Caco-2 (cell line): Measurements from ENCODE around the gene TTLL11. TPM values are rescaled to one million over a fixed set of nuclear protein-coding genes. Genes with fewer than 3 reads are reported as not detected.

ENCODE experiments used
- BruUV-seq: library from RNA; stranded (reverse); fragments of 400-500 nt; replicated peaks from 2 replicates; lab custom pipeline; 2021; lab: Mats Ljungman, UMichigan
- CTCF ChIA-PET: fragments of 300-600 bp; sonication (Branson Sonifier 250); formaldehyde crosslinking; loops from one replicate; lab custom pipeline; 2022; ENCODE audit warnings: antibody characterized with exemption; lab: Charles Lee
- POLR2A ChIA-PET: fragments of 300-600 bp; sonication (Branson Sonifier 250); formaldehyde crosslinking; loops from one replicate; lab custom pipeline; 2022; ENCODE audit warnings: antibody characterized with exemption; lab: Charles Lee
- DNase-seq, 2 experiments: peaks; one replicate each; pipeline versions ENCODE4 v3.0.0 to v3.0.0-alpha.2; 2020 to 2022
- H3K27me3 ChIP-seq: replicated peaks from 2 replicates; pipeline ENCODE4 v1.6.0; 2011; ENCODE audit warnings: low read length; ENCODE audit not compliant: control insufficient read depth, insufficient read depth
- H3K36me3 ChIP-seq: 2 replicates; pipeline ENCODE4 v1.5.1; 2011; ENCODE audit warnings: low read length; ENCODE audit not compliant: control insufficient read depth, insufficient read depth
- H3K4me1 ChIP-seq: fragments of 250-450 bp; sonication (Bioruptor Pico); 2 replicates; pipeline ENCODE4 v1.5.1; 2020; ENCODE audit warnings: mild to moderate bottlenecking
- H3K4me3 ChIP-seq: 2 replicates; pipeline ENCODE4 v1.5.1; 2011; ENCODE audit warnings: low read depth, mild to moderate bottlenecking, control low read depth, low read length
- H3K9me3 ChIP-seq: fragments of 250-450 bp; sonication (Bioruptor Pico); 2 replicates; pipeline ENCODE4 v1.5.1; 2020; ENCODE audit warnings: mild to moderate bottlenecking, moderate library complexity
- H3K27ac Mint-ChIP-seq: one replicate; pipeline ENCODE4 v1.8.0; 2022; ENCODE audit warnings: mixed read lengths; ENCODE audit not compliant: unreplicated experiment
- H3K27me3 Mint-ChIP-seq: one replicate; pipeline ENCODE4 v1.8.0; 2022; ENCODE audit warnings: mixed read lengths; ENCODE audit not compliant: insufficient read depth, unreplicated experiment
- H3K36me3 Mint-ChIP-seq: one replicate; pipeline ENCODE4 v1.8.0; 2022; ENCODE audit warnings: mild to moderate bottlenecking, mixed read lengths; ENCODE audit not compliant: insufficient read depth, unreplicated experiment
- H3K4me1 Mint-ChIP-seq: one replicate; pipeline ENCODE4 v1.8.0; 2022; ENCODE audit warnings: low read depth, mixed read lengths; ENCODE audit not compliant: unreplicated experiment
- H3K4me3 Mint-ChIP-seq: one replicate; pipeline ENCODE4 v1.8.0; 2022; ENCODE audit warnings: mild to moderate bottlenecking, moderate library complexity, mixed read lengths; ENCODE audit not compliant: unreplicated experiment
- H3K9me3 Mint-ChIP-seq: one replicate; pipeline ENCODE4 v1.8.0; 2022; ENCODE audit warnings: mixed read lengths; ENCODE audit not compliant: unreplicated experiment
- intact Hi-C: fragments of 100-400 bp; cut with micrococcal nuclease; formaldehyde crosslinking; loops from one replicate; pipeline ENCODE4 v1.10.0; 2022; ENCODE audit not compliant: unreplicated experiment
- total RNA-seq: library from RNA; stranded (reverse); gene quantifications from 2 replicates; pipeline ENCODE4 v1.2.3, GENCODE V29; 2022
- TF ChIP-seq, protein P1 (sequence below), 2 experiments: fragments of 200-600 bp in 1 of 2; IDR thresholded peaks; 1 replicate in 1 of 2; 2 replicates in 1 of 2; pipeline versions ENCODE4 v1.5.1 to v1.8.0; 2011 to 2022; ENCODE audit warnings: antibody characterized with exemption in 1 of 2, control low read depth in 1 of 2, inconsistent platforms in 1 of 2, low read depth in 1 of 2, low read length in 1 of 2, mild to moderate bottlenecking in 1 of 2, moderate library complexity in 1 of 2; ENCODE audit not compliant: insufficient read depth in 1 of 2, severe bottlenecking in 1 of 2, unreplicated experiment in 1 of 2

The TTLL11 gene
- total RNA-seq, 1 experiment from 2014 or later = 4.4 TPM

DNA sequence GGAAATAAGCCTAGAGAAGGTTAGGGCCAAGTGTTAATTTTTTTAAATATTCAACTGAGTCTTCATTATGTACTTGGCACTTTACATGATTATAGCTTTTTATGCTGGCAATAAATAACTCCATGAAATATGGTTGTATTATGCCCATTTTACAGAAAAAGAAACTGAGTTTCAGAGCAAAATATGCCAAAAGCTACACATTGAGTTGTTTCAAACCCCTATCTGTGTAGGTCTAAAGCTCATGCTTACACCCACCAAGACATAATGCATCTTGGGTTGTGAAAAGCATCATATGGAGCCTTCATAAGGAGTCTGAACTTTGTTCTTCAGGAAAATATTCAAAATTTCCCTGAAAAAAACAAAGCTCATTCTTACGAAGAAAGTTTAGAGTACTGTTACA is 14.6 kb downstream of the TTLL11 start:
- H3K27ac Mint-ChIP-seq = no peak overlapping the region
- H3K27me3 ChIP-seq = no peaks in the 10 kb centered on the region
- TF ChIP-seq, protein P1, sequence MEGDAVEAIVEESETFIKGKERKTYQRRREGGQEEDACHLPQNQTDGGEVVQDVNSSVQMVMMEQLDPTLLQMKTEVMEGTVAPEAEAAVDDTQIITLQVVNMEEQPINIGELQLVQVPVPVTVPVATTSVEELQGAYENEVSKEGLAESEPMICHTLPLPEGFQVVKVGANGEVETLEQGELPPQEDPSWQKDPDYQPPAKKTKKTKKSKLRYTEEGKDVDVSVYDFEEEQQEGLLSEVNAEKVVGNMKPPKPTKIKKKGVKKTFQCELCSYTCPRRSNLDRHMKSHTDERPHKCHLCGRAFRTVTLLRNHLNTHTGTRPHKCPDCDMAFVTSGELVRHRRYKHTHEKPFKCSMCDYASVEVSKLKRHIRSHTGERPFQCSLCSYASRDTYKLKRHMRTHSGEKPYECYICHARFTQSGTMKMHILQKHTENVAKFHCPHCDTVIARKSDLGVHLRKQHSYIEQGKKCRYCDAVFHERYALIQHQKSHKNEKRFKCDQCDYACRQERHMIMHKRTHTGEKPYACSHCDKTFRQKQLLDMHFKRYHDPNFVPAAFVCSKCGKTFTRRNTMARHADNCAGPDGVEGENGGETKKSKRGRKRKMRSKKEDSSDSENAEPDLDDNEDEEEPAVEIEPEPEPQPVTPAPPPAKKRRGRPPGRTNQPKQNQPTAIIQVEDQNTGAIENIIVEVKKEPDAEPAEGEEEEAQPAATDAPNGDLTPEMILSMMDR (IDR thresholded peaks at IDR 0.05; ENCODE audit: insufficient read depth in 1 of 2, low read depth in 1 of 2, low read length in 1 of 2, severe bottlenecking in 1 of 2, unreplicated experiment in 1 of 2) = no peak
- H3K27me3 Mint-ChIP-seq = no peaks in the 10 kb centered on the region
- peaks cover 9% of the 10 kb centered on the region; the same call in 1 of the 2 replicates for H3K9me3 ChIP-seq
- H3K4me3 ChIP-seq = no peak overlapping the region
- H3K4me3 Mint-ChIP-seq = no peak overlapping the region
- no peak for DNase-seq
- no TSS peak for BruUV-seq
- intact Hi-C loops = no loop called here
- H3K4me1 Mint-ChIP-seq = no peaks in the 10 kb centered on the region
- no peaks in the 10 kb centered on the region for H3K4me1 ChIP-seq
- peaks cover 26% of the 10 kb centered on the region for H3K9me3 Mint-ChIP-seq
- H3K36me3 Mint-ChIP-seq = no peaks in the 10 kb centered on the region
- POLR2A ChIA-PET = no interaction called here
- no peaks in the 10 kb centered on the region for H3K36me3 ChIP-seq
- CTCF ChIA-PET = interaction anchor here (1.3 kb wide), 1 partner anchor 21 kb away, joined by 4 read pairs; no protein-coding TSS in a partner anchor

DNA sequence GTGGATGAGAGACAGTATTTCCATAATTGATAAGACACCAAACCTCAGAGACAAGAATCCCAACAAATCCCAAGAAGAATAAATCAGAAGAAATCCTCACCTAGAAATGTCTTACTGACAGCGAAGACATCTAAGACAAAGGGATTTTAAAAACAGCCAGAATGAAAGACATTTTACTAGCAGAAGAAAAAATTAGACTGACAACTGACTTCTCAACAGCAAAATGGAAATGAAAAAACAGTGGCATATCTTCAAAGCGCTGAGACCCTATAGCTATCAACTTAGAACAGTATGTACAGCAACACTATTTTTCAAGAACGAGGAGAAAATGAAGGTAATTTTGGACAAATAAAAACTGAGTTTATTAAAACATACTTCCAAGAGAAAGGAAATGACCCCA is 16.3 kb downstream of the TTLL11 start:
- CTCF ChIA-PET = no interaction called here
- peaks cover 9% of the 10 kb centered on the region; the same call in 1 of the 2 replicates for H3K9me3 ChIP-seq
- POLR2A ChIA-PET = no interaction called here
- H3K4me1 ChIP-seq = no peaks in the 10 kb centered on the region
- no peak for DNase-seq
- intact Hi-C loops = no loop called here
- Mint-ChIP-seq H3K36me3 (no peaks in the 10 kb centered on the region), H3K4me1 (no peaks in the 10 kb centered on the region), H3K27ac (no peak overlapping the region), H3K4me3 (no peak overlapping the region), H3K9me3 (peaks cover 26% of the 10 kb centered on the region), H3K27me3 (no peaks in the 10 kb centered on the region)
- no TSS peak for BruUV-seq
- no peaks in the 10 kb centered on the region for H3K27me3 ChIP-seq
- H3K36me3 ChIP-seq = no peaks in the 10 kb centered on the region
- no peak overlapping the region for H3K4me3 ChIP-seq
- TF ChIP-seq, protein P1 (IDR thresholded peaks at IDR 0.05; ENCODE audit: insufficient read depth in 1 of 2, low read depth in 1 of 2, low read length in 1 of 2, severe bottlenecking in 1 of 2, unreplicated experiment in 1 of 2) = no peak

DNA sequence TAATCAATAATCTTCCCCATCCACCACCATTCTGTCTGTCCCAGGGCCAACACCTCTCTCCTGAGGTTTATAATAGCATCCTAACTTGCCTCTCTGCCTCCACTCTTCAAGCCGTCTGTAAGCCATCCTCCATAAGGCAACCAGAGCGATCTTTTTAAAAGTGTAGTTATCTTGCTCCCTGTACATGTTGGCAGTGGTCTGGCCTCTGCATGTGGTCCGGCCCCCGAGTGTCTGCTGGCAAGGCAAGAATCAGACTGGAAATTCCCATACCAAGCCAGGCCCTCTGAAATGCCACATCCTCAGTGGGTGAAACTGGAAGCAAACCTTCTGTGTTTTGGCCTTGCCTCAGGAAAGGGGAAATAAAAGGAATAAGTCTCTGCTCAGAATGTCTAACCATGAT is 17.0 kb downstream of the TTLL11 start:
- Mint-ChIP-seq H3K27me3 (no peaks in the 10 kb centered on the region), H3K4me3 (no peak overlapping the region), H3K4me1 (no peaks in the 10 kb centered on the region), H3K27ac (no peak overlapping the region), H3K36me3 (no peaks in the 10 kb centered on the region), H3K9me3 (peaks cover 26% of the 10 kb centered on the region)
- Histone ChIP-seq H3K36me3 (no peaks in the 10 kb centered on the region), H3K4me1 (no peaks in the 10 kb centered on the region), H3K4me3 (no peak overlapping the region), H3K27me3 (no peaks in the 10 kb centered on the region), H3K9me3 (peaks cover 9% of the 10 kb centered on the region; the same call in 1 of the 2 replicates)
- DNase-seq = no peak
- TF ChIP-seq, protein P1 (IDR thresholded peaks at IDR 0.05; ENCODE audit: insufficient read depth in 1 of 2, low read depth in 1 of 2, low read length in 1 of 2, severe bottlenecking in 1 of 2, unreplicated experiment in 1 of 2) = no peak
- ChIA-PET CTCF (no interaction called here), POLR2A (no interaction called here)
- intact Hi-C loops = no loop called here
- BruUV-seq = no TSS peak
